ENCODE results near the gene CCDC127.
"Not testable (repeated sequence)": the region's sequence is repeated elsewhere in the genome, so short reads cannot be mapped to it uniquely, and the experiment has no call there.

CCDC127 gene

GRCh38 chr5:223791-224190, 5.8 kb upstream of the CCDC127 start:
- no peak for FAIRE-seq

GRCh38 chr5:222951-223715, 5.2 kb upstream of the CCDC127 start:
- FAIRE-seq; DNase-seq (ENCODE audit: insufficient read length, low spot score): not testable (repeated sequence)
- TF ChIP-seq SPI1 (IDR thresholded peaks at IDR 0.05; ENCODE audit: low read depth, low read length) = peak; percentile 84

More at GRCh38 chr5:223791-224190, 5.8 kb upstream of the CCDC127 start:
- TF ChIP-seq POLR2A (IDR thresholded peaks at IDR 0.05; ENCODE audit: low read depth, low read length) (no peak), POLR2AphosphoS5 (IDR thresholded peaks at IDR 0.05; ENCODE audit: low read depth, low read length) (no peak), POU2F2 (IDR thresholded peaks at IDR 0.05; ENCODE audit: low read depth, low read length) (no peak), PAX5 (IDR thresholded peaks at IDR 0.05; ENCODE audit: insufficient read depth, low read length, severe bottlenecking) (no peak), TAF1 (IDR thresholded peaks at IDR 0.05; ENCODE audit: low read depth, low read length) (no peak), SPI1 (IDR thresholded peaks at IDR 0.05; ENCODE audit: low read depth, low read length) (no peak)
- no peak for DNase-seq (ENCODE audit: insufficient read length, low spot score)

- FAIRE-seq (no peak), DNase-seq (ENCODE audit: insufficient read length, low spot score) (no peak)
- TF ChIP-seq PAX5 (IDR thresholded peaks at IDR 0.05; ENCODE audit: insufficient read depth, low read length, severe bottlenecking) = no peak
- no peak for TF ChIP-seq SPI1 (IDR thresholded peaks at IDR 0.05; ENCODE audit: low read depth, low read length)
- no peak for TF ChIP-seq POLR2AphosphoS5 (IDR thresholded peaks at IDR 0.05; ENCODE audit: low read depth, low read length)
- TF ChIP-seq POU2F2 (IDR thresholded peaks at IDR 0.05; ENCODE audit: low read depth, low read length) = no peak
- no peak for TF ChIP-seq POLR2A (IDR thresholded peaks at IDR 0.05; ENCODE audit: low read depth, low read length)
- no peak for TF ChIP-seq TAF1 (IDR thresholded peaks at IDR 0.05; ENCODE audit: low read depth, low read length)
Observed at GRCh38 chr5:219991-220390, 2.0 kb upstream of the CCDC127 start.

- FAIRE-seq = no peak
- DNase-seq (ENCODE audit: insufficient read length, low spot score) = no peak
- TF ChIP-seq POLR2AphosphoS5 (IDR thresholded peaks at IDR 0.05; ENCODE audit: low read depth, low read length) (no peak), POLR2A (IDR thresholded peaks at IDR 0.05; ENCODE audit: low read depth, low read length) (no peak), PAX5 (IDR thresholded peaks at IDR 0.05; ENCODE audit: insufficient read depth, low read length, severe bottlenecking) (no peak), SPI1 (IDR thresholded peaks at IDR 0.05; ENCODE audit: low read depth, low read length) (no peak), POU2F2 (IDR thresholded peaks at IDR 0.05; ENCODE audit: low read depth, low read length) (no peak), TAF1 (IDR thresholded peaks at IDR 0.05; ENCODE audit: low read depth, low read length) (no peak)
Observed at GRCh38 chr5:219460-219863, 1.5 kb upstream of the CCDC127 start.

DNA sequence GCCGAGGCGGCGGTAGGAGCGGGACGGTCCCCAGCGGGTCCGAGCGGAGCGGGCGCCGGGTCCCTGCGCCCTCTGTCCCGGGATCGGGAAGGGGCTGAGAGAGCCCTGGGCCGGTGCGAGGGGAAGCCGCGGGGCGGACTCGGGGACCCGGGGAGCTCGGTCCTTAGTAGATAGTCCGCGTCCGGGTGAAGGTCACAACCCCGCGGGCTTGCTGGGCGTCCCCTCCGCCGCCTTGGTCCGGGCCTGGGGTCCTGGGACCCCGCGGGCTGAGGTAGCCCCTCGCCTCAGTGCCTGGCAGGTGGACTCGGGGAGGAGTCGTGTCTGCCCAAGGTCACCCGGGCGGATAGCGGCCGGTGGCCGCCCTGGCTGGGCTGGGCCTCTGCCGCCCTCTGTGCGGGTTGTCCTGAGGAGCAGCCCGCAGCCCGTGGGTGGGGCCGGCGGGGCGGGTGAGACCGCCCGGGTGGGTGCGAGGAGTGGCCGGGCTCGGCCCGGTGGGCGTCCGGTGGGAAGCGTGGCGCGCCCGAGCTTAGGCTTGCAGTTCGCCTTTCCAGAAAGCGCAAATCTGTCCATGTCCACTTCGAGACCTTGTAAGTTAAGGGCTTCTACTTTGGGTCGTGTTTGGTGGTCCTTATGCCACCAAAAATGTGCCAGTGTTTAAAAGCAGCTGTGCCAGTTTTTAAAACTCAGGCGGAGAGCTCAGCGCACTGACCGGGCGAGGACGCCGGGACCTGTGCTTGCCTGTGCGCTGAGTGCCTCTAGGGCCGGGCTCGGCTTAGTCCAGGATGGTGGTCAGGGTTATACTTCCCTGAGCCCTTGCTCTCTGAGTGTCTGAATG, 721 bp upstream of the CCDC127 start:
- no peak for DNase-seq (ENCODE audit: insufficient read length, low spot score)
- no peak for FAIRE-seq
- TF ChIP-seq SPI1 (IDR thresholded peaks at IDR 0.05; ENCODE audit: low read depth, low read length) = no peak
- TF ChIP-seq POU2F2 (IDR thresholded peaks at IDR 0.05; ENCODE audit: low read depth, low read length) = no peak
- TF ChIP-seq PAX5 (IDR thresholded peaks at IDR 0.05; ENCODE audit: insufficient read depth, low read length, severe bottlenecking) = no peak
- TF ChIP-seq POLR2A (IDR thresholded peaks at IDR 0.05; ENCODE audit: low read depth, low read length) = no peak
- no peak for TF ChIP-seq POLR2AphosphoS5 (IDR thresholded peaks at IDR 0.05; ENCODE audit: low read depth, low read length)
- no peak for TF ChIP-seq TAF1 (IDR thresholded peaks at IDR 0.05; ENCODE audit: low read depth, low read length)

- DNase-seq (ENCODE audit: insufficient read length, low spot score); FAIRE-seq: not testable (repeated sequence)
Observed at GRCh38 chr5:216076-216475, 1.9 kb downstream of the CCDC127 start.

- not testable (repeated sequence) for DNase-seq (ENCODE audit: insufficient read length, low spot score); FAIRE-seq
Observed at GRCh38 chr5:215256-215655, 2.7 kb downstream of the CCDC127 start.

- DNase-seq (ENCODE audit: insufficient read length, low spot score) (no peak), FAIRE-seq (no peak)
- no peak for TF ChIP-seq POLR2AphosphoS5 (IDR thresholded peaks at IDR 0.05; ENCODE audit: low read depth, low read length)
- TF ChIP-seq TAF1 (IDR thresholded peaks at IDR 0.05; ENCODE audit: low read depth, low read length) = no peak
- TF ChIP-seq POU2F2 (IDR thresholded peaks at IDR 0.05; ENCODE audit: low read depth, low read length) = no peak
- no peak for TF ChIP-seq SPI1 (IDR thresholded peaks at IDR 0.05; ENCODE audit: low read depth, low read length)
- TF ChIP-seq POLR2A (IDR thresholded peaks at IDR 0.05; ENCODE audit: low read depth, low read length) = no peak
- no peak for TF ChIP-seq PAX5 (IDR thresholded peaks at IDR 0.05; ENCODE audit: insufficient read depth, low read length, severe bottlenecking)
Observed at GRCh38 chr5:213803-214395, 4.1 kb downstream of the CCDC127 start.

- no peak for FAIRE-seq
- DNase-seq (ENCODE audit: insufficient read length, low spot score) = no peak
- no peak for TF ChIP-seq PAX5 (IDR thresholded peaks at IDR 0.05; ENCODE audit: insufficient read depth, low read length, severe bottlenecking)
- no peak for TF ChIP-seq TAF1 (IDR thresholded peaks at IDR 0.05; ENCODE audit: low read depth, low read length)
- TF ChIP-seq POLR2A (IDR thresholded peaks at IDR 0.05; ENCODE audit: low read depth, low read length) = no peak
- no peak for TF ChIP-seq POU2F2 (IDR thresholded peaks at IDR 0.05; ENCODE audit: low read depth, low read length)
- TF ChIP-seq SPI1 (IDR thresholded peaks at IDR 0.05; ENCODE audit: low read depth, low read length) = no peak
- no peak for TF ChIP-seq POLR2AphosphoS5 (IDR thresholded peaks at IDR 0.05; ENCODE audit: low read depth, low read length)
Observed at GRCh38 chr5:208449-209114, 9.4 kb downstream of the CCDC127 start.

All from GM12891 (cell line).